Adrenal gland (tissue), 5 donors: ENCODE measurements around the gene PLD4.

Experiments
- CTCF ChIP-seq, 6 experiments: fragments of 450-650 bp in 4 of 6; fragments of 200-600 bp in 2 of 6; sonication (generic) in 1 of 6; IDR thresholded peaks; 1 replicate in 5 of 6; 2 replicates in 1 of 6; pipeline versions ENCODE4 v1.5.1 to v1.8.0; 2016 to 2021; ENCODE audit warnings: antibody characterized with exemption in 6 of 6, mild to moderate bottlenecking in 2 of 6, moderate library complexity in 1 of 6
- POLR2A ChIP-seq, 2 donors: fragments of 450-650 bp; IDR thresholded peaks; one replicate each; pipeline ENCODE4 v1.6.1; 2017; ENCODE audit warnings: antibody characterized with exemption in 2 of 2, mild to moderate bottlenecking in 2 of 2, moderate library complexity in 1 of 2
- donor health status: DM: no; HTN: no; CAD: no.

- no peak for TF ChIP-seq POLR2A (IDR thresholded peaks at IDR 0.05)
- TF ChIP-seq CTCF (IDR thresholded peaks at IDR 0.05): no peak
Observed at GRCh38 chr14:104885973-104886689, 38.5 kb upstream of the PLD4 start.
